H1 (cell line): ENCODE results near the gene SSBP3. TPM values are rescaled to one million over a fixed set of nuclear protein-coding genes. Genes with fewer than 3 reads are reported as not detected.

ENCODE experiments used
- CTCF ChIA-PET: fragments of 300-600 bp; sonication (Branson Sonifier 250); formaldehyde crosslinking; loops from one replicate; lab custom pipeline; 2021; ENCODE audit not compliant: partially characterized antibody; lab: Charles Lee
- POLR2A ChIA-PET: fragments of 300-600 bp; sonication (Branson Sonifier 250); formaldehyde crosslinking; loops from one replicate; lab custom pipeline; 2021; ENCODE audit warnings: inconsistent platforms; ENCODE audit not compliant: partially characterized antibody; lab: Charles Lee
- DNase-seq, 2 experiments: peaks; one replicate each; pipeline versions ENCODE4 v3.0.0 to v3.0.0-alpha.2; 2010 to 2022; ENCODE audit warnings: low spot score in 2 of 2, low read depth in 1 of 2, mixed read lengths in 1 of 2
- FAIRE-seq: peaks from 2 replicates; lab custom pipeline; 2011; peaks lifted over from hg19 to GRCh38; lab: Jason Lieb, UNC
- H2AFZ ChIP-seq: 2 replicates; pipeline ENCODE4 v1.8.1; 2012; ENCODE audit warnings: low read length, inconsistent platforms
- H2AK5ac ChIP-seq: 2 replicates; pipeline ENCODE4 v1.6.1; 2013; ENCODE audit warnings: low read depth, low read length
- H2BK120ac ChIP-seq: replicated peaks from 2 replicates; pipeline ENCODE3; 2013; ENCODE audit warnings: low read depth, low read length, inconsistent platforms
- H2BK12ac ChIP-seq: 2 replicates; pipeline ENCODE4 v1.6.1; 2013; ENCODE audit warnings: low read depth, low read length
- H2BK15ac ChIP-seq: 2 replicates; pipeline ENCODE4 v1.6.1; 2013; ENCODE audit warnings: low read length
- H2BK20ac ChIP-seq: 2 replicates; pipeline ENCODE4 v1.6.1; 2013; ENCODE audit warnings: low read length
- H2BK5ac ChIP-seq: 2 replicates; pipeline ENCODE4 v1.6.1; 2013; ENCODE audit warnings: low read depth, low read length
- H3K14ac ChIP-seq: 2 replicates; pipeline ENCODE4 v1.6.1; 2013; ENCODE audit warnings: inconsistent platforms; ENCODE audit not compliant: insufficient read length
- H3K18ac ChIP-seq: 2 replicates; pipeline ENCODE4 v1.6.1; 2013; ENCODE audit warnings: low read length; ENCODE audit errors: extremely low read depth
- H3K23ac ChIP-seq: 2 replicates; pipeline ENCODE4 v1.6.1; 2013; ENCODE audit warnings: inconsistent platforms; ENCODE audit not compliant: insufficient read length
- H3K23me2 ChIP-seq: 2 replicates; pipeline ENCODE4 v1.6.1; 2013; ENCODE audit warnings: low read depth, low read length
- H3K27ac ChIP-seq: 2 replicates; pipeline ENCODE4 v1.6.1; 2011; ENCODE audit warnings: low read depth, low read length, inconsistent platforms
- H3K27me3 ChIP-seq, 4 experiments: replicated peaks in 1 of 4; 1 replicate in 1 of 4; 2 replicates in 3 of 4; pipeline versions ENCODE4 v1.6.1 to v1.8.1; 2011 to 2013; ENCODE audit warnings: low read length in 3 of 4, mild to moderate bottlenecking in 3 of 4, inconsistent platforms in 2 of 4, mixed read lengths in 2 of 4, moderate library complexity in 1 of 4; ENCODE audit not compliant: control insufficient read depth in 3 of 4, insufficient read depth in 3 of 4; ENCODE audit errors: extremely low read depth in 1 of 4
- H3K36me3 ChIP-seq, 4 experiments: 2 replicates each; pipeline versions ENCODE4 v1.6.1 to v1.8.1; 2011 to 2013; ENCODE audit warnings: mild to moderate bottlenecking in 4 of 4, low read length in 3 of 4, moderate library complexity in 2 of 4, control low read depth in 1 of 4, inconsistent platforms in 1 of 4; ENCODE audit not compliant: insufficient read depth in 4 of 4, control insufficient read depth in 2 of 4
- H3K4ac ChIP-seq: replicated peaks from 2 replicates; pipeline ENCODE3; 2013; ENCODE audit warnings: low read length, low read depth, mixed read lengths, inconsistent platforms; ENCODE audit not compliant: insufficient read length
- H3K4me1 ChIP-seq, 4 experiments: replicated peaks in 1 of 4; 1 replicate in 1 of 4; 2 replicates in 3 of 4; pipeline versions ENCODE4 v1.6.1 to v1.8.1; 2011 to 2013; ENCODE audit warnings: low read length in 3 of 4, inconsistent platforms in 2 of 4, mixed read lengths in 1 of 4; ENCODE audit not compliant: insufficient read depth in 4 of 4, control insufficient read depth in 3 of 4
- H3K4me2 ChIP-seq, 2 experiments: 2 replicates each; pipeline versions ENCODE4 v1.6.1 to v1.8.1; 2011 to 2013; ENCODE audit warnings: low read depth in 2 of 2, low read length in 2 of 2, control low read depth in 1 of 2, inconsistent platforms in 1 of 2, mild to moderate bottlenecking in 1 of 2; ENCODE audit not compliant: insufficient read depth in 1 of 2
- H3K4me3 ChIP-seq, 4 experiments: fragments of 200-600, 300-600 bp in 1 of 4; sonication (generic), shearing (Covaris generic), sonication (Bioruptor Twin) in 1 of 4; 2 replicates each; pipeline versions ENCODE4 v1.5.1 to v1.8.1; 2011 to 2016; ENCODE audit warnings: low read length in 4 of 4, low read depth in 3 of 4, control low read depth in 2 of 4, inconsistent platforms in 2 of 4, mild to moderate bottlenecking in 2 of 4, mixed read lengths in 1 of 4, moderate library complexity in 1 of 4; ENCODE audit not compliant: insufficient read depth in 2 of 4; ENCODE audit errors: extremely low read depth in 1 of 4
- H3K56ac ChIP-seq: replicated peaks from 2 replicates; pipeline ENCODE3; 2013; ENCODE audit warnings: low read depth, mild to moderate bottlenecking, mixed read lengths, low read length, inconsistent platforms; ENCODE audit not compliant: insufficient read length
- H3K79me1 ChIP-seq: 2 replicates; pipeline ENCODE4 v1.6.1; 2013; ENCODE audit warnings: low read depth, low read length, control low read depth
- H3K79me2 ChIP-seq, 2 experiments: 2 replicates each; pipeline versions ENCODE4 v1.6.1 to v1.8.1; 2012 to 2013; ENCODE audit warnings: low read length in 2 of 2, mild to moderate bottlenecking in 2 of 2, inconsistent platforms in 1 of 2; ENCODE audit not compliant: insufficient read depth in 2 of 2, control insufficient read depth in 1 of 2
- H3K9ac ChIP-seq, 4 experiments: replicated peaks in 1 of 4; 1 replicate in 1 of 4; 2 replicates in 3 of 4; pipeline versions ENCODE4 v1.6.1 to v1.8.1; 2011 to 2013; ENCODE audit warnings: low read depth in 3 of 4, low read length in 3 of 4, control low read depth in 2 of 4, mild to moderate bottlenecking in 2 of 4, moderate library complexity in 2 of 4, inconsistent platforms in 1 of 4; ENCODE audit errors: extremely low read depth in 1 of 4
- H3K9me3 ChIP-seq, 2 experiments: 2 replicates each; pipeline versions ENCODE4 v1.6.1 to v1.8.1; 2012 to 2013; ENCODE audit warnings: mild to moderate bottlenecking in 2 of 2, moderate library complexity in 2 of 2, control low read depth in 1 of 2, inconsistent platforms in 1 of 2, low read depth in 1 of 2, low read length in 1 of 2, mixed read lengths in 1 of 2; ENCODE audit not compliant: insufficient read depth in 2 of 2
- H4K20me1 ChIP-seq, 2 experiments: replicated peaks in 1 of 2; 2 replicates each; pipeline versions ENCODE3 to v1.8.1; 2011 to 2013; ENCODE audit warnings: inconsistent platforms in 2 of 2, low read length in 2 of 2, mild to moderate bottlenecking in 1 of 2; ENCODE audit not compliant: insufficient read depth in 2 of 2, control insufficient read depth in 1 of 2
- H4K5ac ChIP-seq: 2 replicates; pipeline ENCODE4 v1.6.1; 2013; ENCODE audit warnings: low read length, low read depth, mixed read lengths, inconsistent platforms; ENCODE audit not compliant: insufficient read length
- H4K8ac ChIP-seq: 2 replicates; pipeline ENCODE4 v1.8.0; 2013; ENCODE audit warnings: mild to moderate bottlenecking, moderate library complexity, low read length, inconsistent platforms; ENCODE audit not compliant: insufficient read depth; ENCODE audit errors: extremely low read depth
- H4K91ac ChIP-seq: replicated peaks from 2 replicates; pipeline ENCODE3; 2013; ENCODE audit warnings: low read length, mixed read lengths, inconsistent platforms; ENCODE audit not compliant: insufficient read length
- SIX5 ChIP-seq: IDR thresholded peaks from 2 replicates; pipeline ENCODE4 v1.6.1; 2011; ENCODE audit warnings: mild to moderate bottlenecking, low read depth, low read length
- ZNF274 ChIP-seq: IDR thresholded peaks from 2 replicates; pipeline ENCODE4 v1.7.0; 2012; ENCODE audit warnings: low read length, borderline replicate concordance; ENCODE audit errors: extremely low read depth
- WGBS, 2 experiments: shearing (Covaris generic) in 1 of 2; methylation state at CpG; one replicate each; pipeline versions ENCODE4 v1.1.6 to v1.1.7; 2013 to 2015; ENCODE audit warnings: low lambda C conversion rate in 2 of 2, mixed read lengths in 2 of 2, inconsistent platforms in 1 of 2, low coverage in 1 of 2, missing lambda C conversion rate in 1 of 2; ENCODE audit not compliant: insufficient replicate concordance in 2 of 2, insufficient coverage in 1 of 2, insufficient read length in 1 of 2; ENCODE audit errors: extremely low coverage in 1 of 2, missing lambda C conversion rate in 1 of 2; 5-methylcytosine and 5-hydroxymethylcytosine counted together
- polyA plus RNA-seq, 7 experiments: library from polyadenylated mRNA; depleted of rRNA in 3 of 7; stranded (reverse) in 5 of 7; unstranded in 2 of 7; fragments of >200 nt in 5 of 7; fragments of 200-250 nt in 2 of 7; gene quantifications; 1 replicate in 5 of 7; 2 replicates in 1 of 7; 4 replicates in 1 of 7; pipeline versions ENCODE4 v1.2.1 to v1.2.3, GENCODE V29; 2011 to 2013; ENCODE audit warnings: missing spikeins in 2 of 7, mixed read lengths in 2 of 7
- total RNA-seq: library from RNA; stranded (reverse); fragmentation: NEBNext Ultra II Directional; extraction: Animal tissue kit (Norgen Biotek cat#: 25700); gene quantifications from 2 replicates; pipeline ENCODE4 v1.2.1, GENCODE V29; 2021

SSBP3 gene
- total and polyA plus RNA-seq, 2 of the 8 experiments (the other 6 are each of a cell fraction or from before 2014, with no cell fraction given): 99.7 to 133 TPM

DNA sequence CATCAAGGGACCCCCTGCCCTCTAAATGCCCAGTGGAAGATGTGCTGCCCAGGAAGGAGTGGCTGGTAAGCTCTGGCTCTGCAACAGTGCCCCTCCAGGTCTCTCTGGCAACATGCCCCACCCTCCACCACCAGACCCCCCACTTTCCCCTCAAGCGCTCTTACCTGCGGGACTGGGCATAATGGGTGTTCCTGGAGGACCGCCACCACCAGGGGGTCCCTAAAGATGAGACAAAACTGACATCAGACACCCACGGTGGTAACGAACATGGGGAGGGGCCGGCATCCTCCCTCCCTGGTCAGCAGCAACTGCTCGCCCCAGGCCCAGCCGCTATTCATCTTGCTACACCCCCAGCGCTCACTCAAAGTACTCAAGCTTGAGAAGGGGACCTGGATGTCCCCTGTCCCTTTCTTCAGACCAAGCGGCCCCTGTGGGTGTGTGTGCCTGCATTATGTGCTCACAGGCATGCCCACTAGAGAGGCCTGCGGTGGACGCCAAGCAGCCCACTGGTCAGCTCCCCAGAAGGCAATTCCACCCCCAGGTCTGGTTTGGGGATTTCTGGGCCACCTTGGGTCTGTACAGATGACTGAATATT is 165.4 kb downstream of the SSBP3 start:
- H3K23ac ChIP-seq: no peak overlapping the region
- peaks cover 2 to 6% of the 10 kb centered on the region in 2 experiments for H4K20me1 ChIP-seq
- H3K79me1 ChIP-seq: no peaks in the 10 kb centered on the region; the same call in 1 of the 2 replicates
- CTCF ChIA-PET: interaction anchor here (1.2 to 1.6 kb wide), 3 partner anchors 10 to 38 kb away, joined by 3 to 4 read pairs (median 3); no protein-coding TSS in a partner anchor
- H3K4ac ChIP-seq: no peak overlapping the region
- no peak overlapping the region for H4K91ac ChIP-seq
- H3K79me2 ChIP-seq: no peaks in the 10 kb centered on the region
- DNase-seq (no peak), FAIRE-seq (no peak)
- no peak overlapping the region for H3K4me2 ChIP-seq
- 82% methylated on average over 12 of the region's 12 CpGs; no CpG with 5 or more reads in 1 of the 2 experiments for WGBS, 2 experiments
- H2BK15ac ChIP-seq: no peak overlapping the region
- H3K9me3 ChIP-seq: no peaks in the 10 kb centered on the region
- H4K8ac ChIP-seq: no peak overlapping the region
- no peak overlapping the region for H3K56ac ChIP-seq
- no peak overlapping the region for H3K14ac ChIP-seq
- H3K27me3 ChIP-seq: no peaks in the 10 kb centered on the region; a peak in 1 of 7 replicates
- POLR2A ChIA-PET: interaction anchor here (1.1 kb wide), 1 partner anchor 28 kb away, joined by 3 read pairs; no protein-coding TSS in a partner anchor
- no peak overlapping the region for H2AFZ ChIP-seq
- H2BK120ac ChIP-seq: no peak overlapping the region
- H2BK5ac ChIP-seq: no peak overlapping the region
- no peaks in the 10 kb centered on the region for H3K4me1 ChIP-seq
- TF ChIP-seq ZNF274 (no peak), SIX5 (no peak)
- no peak overlapping the region for H3K18ac ChIP-seq
- H2BK12ac ChIP-seq: no peak overlapping the region
- H4K5ac ChIP-seq: no peak overlapping the region
- no peak overlapping the region for H3K4me3 ChIP-seq
- no peak overlapping the region for H3K27ac ChIP-seq
- no peak overlapping the region for H3K9ac ChIP-seq
- no peak overlapping the region for H2BK20ac ChIP-seq
- peaks cover 5 to 53% (median 30%) of the 10 kb centered on the region in 4 experiments; a peak in 7 of 8 replicates for H3K36me3 ChIP-seq
- no peaks in the 10 kb centered on the region for H3K23me2 ChIP-seq
- no peak overlapping the region for H2AK5ac ChIP-seq
